Endothelial cell of umbilical vein (primary cell): ENCODE data around the gene RCOR1. TPM values are rescaled to one million over a fixed set of nuclear protein-coding genes. Genes with fewer than 3 reads are reported as not detected.

ENCODE experiments used
- BruUV-seq: library from RNA; stranded (reverse); fragments of 400-500 nt; replicated peaks from 2 replicates; lab custom pipeline; 2021; lab: Mats Ljungman, UMichigan
- CTCF ChIA-PET: fragments of 300-600, 350-600 bp; sonication (Branson Sonifier 250); formaldehyde crosslinking; loops from one replicate; lab custom pipeline; 2021; ENCODE audit warnings: antibody characterized with exemption, inconsistent platforms; lab: Charles Lee
- POLR2A ChIA-PET: fragments of 300-600, 350-600 bp; sonication (Branson Sonifier 250); formaldehyde crosslinking; loops from one replicate; lab custom pipeline; 2021; ENCODE audit warnings: antibody characterized with exemption, inconsistent platforms; lab: Charles Lee
- DNase-seq: peaks from one replicate; pipeline ENCODE4 v3.0.0-alpha.2; 2011; ENCODE audit warnings: low read depth, low spot score
- FAIRE-seq: peaks from 2 replicates; lab custom pipeline; 2011; peaks lifted over from hg19 to GRCh38; lab: Jason Lieb, UNC
- H2AFZ ChIP-seq: 2 replicates; pipeline ENCODE4 v1.6.0; 2012; ENCODE audit warnings: low read depth, low read length, control low read depth, inconsistent platforms
- H3K27ac ChIP-seq: 2 replicates; pipeline ENCODE4 v1.5.1; 2011; ENCODE audit warnings: low read depth, mild to moderate bottlenecking, control low read depth, low read length, moderate library complexity; ENCODE audit not compliant: insufficient read depth
- H3K27me3 ChIP-seq, 2 experiments: 2 replicates each; pipeline versions ENCODE4 v1.6.0 to v1.6.1; 2011; ENCODE audit warnings: low read length in 2 of 2, mixed read lengths in 1 of 2; ENCODE audit not compliant: control insufficient read depth in 2 of 2, insufficient read depth in 2 of 2
- H3K36me3 ChIP-seq, 2 experiments: 2 replicates in 1 of 2; 3 replicates in 1 of 2; pipeline ENCODE4 v1.5.1; 2011; ENCODE audit warnings: low read length in 2 of 2, mild to moderate bottlenecking in 1 of 2, moderate library complexity in 1 of 2; ENCODE audit not compliant: control insufficient read depth in 2 of 2, insufficient read depth in 2 of 2; ENCODE audit errors: extremely low read depth in 1 of 2
- H3K4me1 ChIP-seq: 3 replicates; pipeline ENCODE4 v1.5.1; 2011; ENCODE audit warnings: mild to moderate bottlenecking, low read length; ENCODE audit not compliant: control insufficient read depth, insufficient read depth; ENCODE audit errors: extremely low read depth
- H3K4me2 ChIP-seq: 2 replicates; pipeline ENCODE4 v1.6.1; 2011; ENCODE audit warnings: low read length, control low read depth, mixed read lengths; ENCODE audit not compliant: insufficient read depth
- H3K4me3 ChIP-seq, 3 experiments: fragments of 200-600 bp in 1 of 3; sonication (generic), shearing (Covaris generic) in 1 of 3; replicated peaks in 1 of 3; 2 replicates each; pipeline ENCODE4 v1.5.1; 2011 to 2016; ENCODE audit warnings: control low read depth in 3 of 3, low read length in 3 of 3, mild to moderate bottlenecking in 2 of 3, inconsistent platforms in 1 of 3, low read depth in 1 of 3, moderate library complexity in 1 of 3; ENCODE audit not compliant: insufficient read depth in 1 of 3
- H3K79me2 ChIP-seq: 2 replicates; pipeline ENCODE4 v1.6.0; 2012; ENCODE audit warnings: low read length, inconsistent platforms; ENCODE audit not compliant: control insufficient read depth, insufficient read depth
- H3K9ac ChIP-seq: replicated peaks from 2 replicates; pipeline ENCODE3; 2011; ENCODE audit warnings: low read length, control low read depth; ENCODE audit not compliant: insufficient read depth; ENCODE audit errors: extremely low read depth
- H3K9me1 ChIP-seq: replicated peaks from 3 replicates; pipeline ENCODE4 v1.6.0; 2011; ENCODE audit warnings: mild to moderate bottlenecking, low read length; ENCODE audit not compliant: control insufficient read depth, insufficient read depth; ENCODE audit errors: extremely low read depth
- H3K9me3 ChIP-seq: replicated peaks from 2 replicates; pipeline ENCODE4 v1.5.1; 2012; ENCODE audit warnings: low read length, inconsistent platforms; ENCODE audit not compliant: control insufficient read depth, insufficient read depth
- H4K20me1 ChIP-seq: replicated peaks from 2 replicates; pipeline ENCODE3; 2011; ENCODE audit warnings: mild to moderate bottlenecking, low read length; ENCODE audit not compliant: control insufficient read depth, insufficient read depth; ENCODE audit errors: extremely low read depth
- EZH2 ChIP-seq: IDR thresholded peaks from 2 replicates; pipeline ENCODE4 v1.6.1; 2012; ENCODE audit warnings: borderline replicate concordance, low read depth, mild to moderate bottlenecking, moderate library complexity, low read length, inconsistent platforms; ENCODE audit not compliant: severe bottlenecking
- FOS ChIP-seq: IDR thresholded peaks from 2 replicates; pipeline ENCODE4 v1.6.1; 2011; ENCODE audit warnings: mild to moderate bottlenecking, low read length, moderate library complexity, borderline replicate concordance; ENCODE audit not compliant: insufficient read depth
- GATA2 ChIP-seq: IDR thresholded peaks from 2 replicates; pipeline ENCODE4 v1.7.0; 2011; ENCODE audit warnings: low read depth, mild to moderate bottlenecking, moderate library complexity, mixed read lengths, low read length; ENCODE audit not compliant: insufficient read length, insufficient read depth
- JUN ChIP-seq: IDR thresholded peaks from 2 replicates; pipeline ENCODE4 v1.6.1; 2011; ENCODE audit warnings: borderline replicate concordance, low read depth; ENCODE audit not compliant: insufficient read length, insufficient read depth
- MYC ChIP-seq: IDR thresholded peaks from one replicate; pipeline ENCODE4 v1.6.1; 2011; ENCODE audit warnings: mild to moderate bottlenecking, low read depth, low read length
- POLR2A ChIP-seq: IDR thresholded peaks from 2 replicates; pipeline ENCODE4 v1.6.1; 2012; ENCODE audit warnings: low read depth, mild to moderate bottlenecking, control low read depth, low read length
- POLR2AphosphoS5 ChIP-seq: IDR thresholded peaks from 2 replicates; pipeline ENCODE4 v1.6.1; 2012; ENCODE audit warnings: low read depth, mild to moderate bottlenecking, control low read depth, low read length, moderate library complexity; ENCODE audit not compliant: insufficient read depth
- dilution Hi-C: fragments of 300-500 bp; cut with MboI; formaldehyde crosslinking; loops from one replicate; pipeline ENCODE4 v1.15.0; 2019; ENCODE audit warnings: low sequenced_read_pairs; ENCODE audit not compliant: extremely low pct_ligation_motif_present
- intact Hi-C: fragments of 100-400 bp; cut with micrococcal nuclease; formaldehyde crosslinking; loops from one replicate; pipeline ENCODE4 v1.10.0; 2022
- polyA plus RNA-seq, 4 experiments: library from polyadenylated mRNA; depleted of rRNA in 3 of 4; stranded (reverse) in 3 of 4; unstranded in 1 of 4; fragments of >200 nt; gene quantifications; 2 replicates each; pipeline versions ENCODE4 v1.2.1 to v1.2.3, GENCODE V29; 2011 to 2012; ENCODE audit warnings: missing spikeins in 1 of 4
- total RNA-seq: library from RNA; stranded (reverse); gene quantifications from 2 replicates; pipeline ENCODE4 v1.2.3, GENCODE V29; 2021
- TF ChIP-seq, protein P1 (sequence below), 2 donors: IDR thresholded peaks; 1 replicate in 1 of 2; 2 replicates in 1 of 2; pipeline ENCODE4 v1.5.1; 2011; ENCODE audit warnings: low read length in 2 of 2, mild to moderate bottlenecking in 2 of 2, moderate library complexity in 2 of 2, control low read depth in 1 of 2, inconsistent platforms in 1 of 2, low read depth in 1 of 2; ENCODE audit not compliant: insufficient read depth in 1 of 2; ENCODE audit errors: extremely low read depth in 1 of 2
- TF ChIP-seq, protein P2 (sequence below): IDR thresholded peaks from 2 replicates; pipeline ENCODE4 v1.6.1; 2011; ENCODE audit not compliant: insufficient read depth, insufficient read length

RCOR1 gene
- total and polyA plus RNA-seq, 2 donors (not counting 3 experiments of a cell fraction or from before 2014, with no cell fraction given): 15.6 to 32.2 TPM

DNA sequence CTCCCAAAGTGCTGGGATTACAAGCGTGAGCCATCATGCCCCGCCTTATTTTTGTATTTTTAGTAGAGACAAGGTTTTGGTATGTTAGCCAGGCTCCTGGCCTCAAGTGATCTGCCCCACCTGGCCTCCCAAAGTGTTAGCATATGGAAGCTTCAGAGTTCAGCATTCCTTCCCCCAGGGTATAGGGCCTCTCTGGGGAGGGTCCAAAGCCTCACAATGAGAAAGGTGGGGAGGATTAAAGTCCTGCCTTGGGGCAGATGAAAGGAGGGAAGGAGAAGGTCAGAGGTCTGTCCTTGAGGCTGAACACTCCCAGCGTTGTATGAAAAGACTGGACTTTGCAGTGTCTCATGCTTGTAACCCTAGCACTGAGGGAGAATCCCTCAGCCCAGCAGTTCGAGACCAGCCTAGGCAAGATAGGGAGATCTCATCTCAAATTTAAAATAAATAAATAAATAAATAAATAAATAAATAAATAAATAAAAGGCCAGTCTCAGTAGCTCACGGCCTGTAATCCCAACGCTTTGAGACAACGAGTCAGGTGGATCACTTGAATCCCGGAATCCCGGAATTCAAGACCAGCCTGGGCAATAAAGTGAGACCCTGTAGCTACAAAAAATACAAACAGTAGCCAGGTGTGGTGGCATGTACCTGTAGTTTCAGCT is 22.0 kb upstream of the RCOR1 start:
- H3K27me3 ChIP-seq: no peaks in the 10 kb centered on the region
- H2AFZ ChIP-seq: no peak overlapping the region
- no peak overlapping the region for H3K27ac ChIP-seq
- FAIRE-seq (no peak), DNase-seq (no peak)
- BruUV-seq: no TSS peak
- H3K9me3 ChIP-seq: no peaks in the 10 kb centered on the region
- POLR2A ChIA-PET: interaction anchor here (0.9 kb wide), 1 partner anchor 46 kb away, joined by 3 read pairs; no protein-coding TSS in a partner anchor
- H3K9ac ChIP-seq: no peak overlapping the region
- no peaks in the 10 kb centered on the region for H3K9me1 ChIP-seq
- dilution Hi-C loops (no loop called here), intact Hi-C loops (no loop called here)
- no peak overlapping the region for H3K4me3 ChIP-seq
- H3K4me2 ChIP-seq: no peak overlapping the region
- no peaks in the 10 kb centered on the region for H4K20me1 ChIP-seq
- CTCF ChIA-PET: no interaction called here
- no peaks in the 10 kb centered on the region for H3K4me1 ChIP-seq
- TF ChIP-seq, protein P1, sequence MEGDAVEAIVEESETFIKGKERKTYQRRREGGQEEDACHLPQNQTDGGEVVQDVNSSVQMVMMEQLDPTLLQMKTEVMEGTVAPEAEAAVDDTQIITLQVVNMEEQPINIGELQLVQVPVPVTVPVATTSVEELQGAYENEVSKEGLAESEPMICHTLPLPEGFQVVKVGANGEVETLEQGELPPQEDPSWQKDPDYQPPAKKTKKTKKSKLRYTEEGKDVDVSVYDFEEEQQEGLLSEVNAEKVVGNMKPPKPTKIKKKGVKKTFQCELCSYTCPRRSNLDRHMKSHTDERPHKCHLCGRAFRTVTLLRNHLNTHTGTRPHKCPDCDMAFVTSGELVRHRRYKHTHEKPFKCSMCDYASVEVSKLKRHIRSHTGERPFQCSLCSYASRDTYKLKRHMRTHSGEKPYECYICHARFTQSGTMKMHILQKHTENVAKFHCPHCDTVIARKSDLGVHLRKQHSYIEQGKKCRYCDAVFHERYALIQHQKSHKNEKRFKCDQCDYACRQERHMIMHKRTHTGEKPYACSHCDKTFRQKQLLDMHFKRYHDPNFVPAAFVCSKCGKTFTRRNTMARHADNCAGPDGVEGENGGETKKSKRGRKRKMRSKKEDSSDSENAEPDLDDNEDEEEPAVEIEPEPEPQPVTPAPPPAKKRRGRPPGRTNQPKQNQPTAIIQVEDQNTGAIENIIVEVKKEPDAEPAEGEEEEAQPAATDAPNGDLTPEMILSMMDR (IDR thresholded peaks at IDR 0.05; ENCODE audit: extremely low read depth in 1 of 2, insufficient read depth in 1 of 2, low read depth in 1 of 2, low read length in 2 of 2): no peak
- TF ChIP-seq, protein P2, sequence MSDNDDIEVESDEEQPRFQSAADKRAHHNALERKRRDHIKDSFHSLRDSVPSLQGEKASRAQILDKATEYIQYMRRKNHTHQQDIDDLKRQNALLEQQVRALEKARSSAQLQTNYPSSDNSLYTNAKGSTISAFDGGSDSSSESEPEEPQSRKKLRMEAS: no peak
- TF ChIP-seq POLR2AphosphoS5: no peak
- TF ChIP-seq JUN: no peak
- TF ChIP-seq POLR2A: no peak
- no peak for TF ChIP-seq GATA2
- TF ChIP-seq EZH2: no peak
- no peak for TF ChIP-seq MYC
- no peak for TF ChIP-seq FOS
- no peaks in the 10 kb centered on the region for H3K36me3 ChIP-seq
- H3K79me2 ChIP-seq: no peaks in the 10 kb centered on the region
